GM21737 (cell line): ENCODE data around the gene YIPF3.
"Not testable (repeated sequence)": the region's sequence is repeated elsewhere in the genome, so short reads cannot be mapped to it uniquely, and the experiment has no call there.

Experiments
- ATAC-seq: cut with Tn5 transposase; IDR thresholded peaks from one replicate; pipeline ENCODE4 v1.9.1; 2021; ENCODE audit warnings: mild to moderate bottlenecking, moderate library complexity; ENCODE audit not compliant: unreplicated experiment

YIPF3 gene

DNA sequence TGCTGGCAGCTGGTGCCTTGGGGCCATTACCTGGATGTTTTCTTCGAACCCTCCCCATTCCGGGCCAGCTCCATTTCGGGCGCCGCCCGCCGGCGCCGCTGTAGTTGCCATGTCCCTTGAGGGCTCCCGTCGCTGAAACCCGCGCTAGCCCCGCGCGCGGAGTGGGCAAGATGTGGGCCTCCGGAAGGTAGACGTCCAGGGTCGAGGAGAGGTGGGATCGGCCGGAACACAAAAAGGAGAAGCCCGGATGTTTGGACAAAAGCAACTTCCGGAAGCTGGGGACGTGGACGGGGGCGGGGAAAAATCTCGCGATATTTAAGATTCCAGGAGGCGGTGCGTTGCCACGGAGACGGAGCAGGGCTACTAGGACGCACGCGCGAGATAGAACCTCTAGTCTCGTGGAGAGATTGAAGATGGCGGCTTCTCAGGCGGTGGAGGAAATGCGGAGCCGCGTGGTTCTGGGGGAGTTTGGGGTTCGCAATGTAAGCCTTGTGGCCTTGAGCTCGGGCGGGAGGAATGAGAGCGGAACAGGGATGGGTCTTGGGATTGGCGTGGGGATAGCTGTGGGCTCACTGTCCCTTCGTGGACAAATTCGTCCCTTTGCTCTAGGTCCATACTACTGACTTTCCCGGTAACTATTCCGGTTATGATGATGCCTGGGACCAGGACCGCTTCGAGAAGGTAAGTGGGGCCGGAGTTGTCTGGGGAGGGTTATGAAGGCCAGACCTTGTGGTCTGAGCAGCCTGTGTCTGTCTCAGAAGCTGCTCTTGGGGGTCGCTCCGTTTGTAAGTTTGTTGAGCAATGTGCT, at the start of gene YIPF3, which contains the start of gene POLR1C:
Gene YIPF3, minus strand, starts transcription at position 230 of the 808 bp plus-strand sequence. Its CDS starts 119 bp downstream, at position 111.
Gene POLR1C, plus strand, starts transcription at position 393 of the 808 bp plus-strand sequence. Its CDS starts 21 bp downstream, at position 414.
- peak; percentile 77 for ATAC-seq

DNA sequence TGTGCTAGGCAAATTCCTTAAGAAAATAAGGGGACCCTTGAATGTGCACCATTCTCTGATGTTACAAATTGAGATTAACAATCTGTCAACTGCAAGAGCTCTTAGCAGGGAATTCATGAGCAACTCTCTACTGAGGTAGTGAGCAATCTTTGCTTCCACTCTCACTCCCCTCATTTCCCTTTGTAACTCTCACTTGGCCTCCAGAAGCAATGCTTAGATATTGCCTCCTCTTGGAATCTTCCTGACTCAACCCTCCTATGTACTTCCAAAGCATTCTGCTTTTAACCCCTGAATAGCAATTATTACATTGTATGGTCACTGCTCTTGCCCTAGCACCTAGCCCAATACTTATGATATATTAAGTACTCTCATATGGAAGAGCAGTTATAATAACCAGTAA, 42.6 kb upstream of the YIPF3 start:
- ATAC-seq: no peak

DNA sequence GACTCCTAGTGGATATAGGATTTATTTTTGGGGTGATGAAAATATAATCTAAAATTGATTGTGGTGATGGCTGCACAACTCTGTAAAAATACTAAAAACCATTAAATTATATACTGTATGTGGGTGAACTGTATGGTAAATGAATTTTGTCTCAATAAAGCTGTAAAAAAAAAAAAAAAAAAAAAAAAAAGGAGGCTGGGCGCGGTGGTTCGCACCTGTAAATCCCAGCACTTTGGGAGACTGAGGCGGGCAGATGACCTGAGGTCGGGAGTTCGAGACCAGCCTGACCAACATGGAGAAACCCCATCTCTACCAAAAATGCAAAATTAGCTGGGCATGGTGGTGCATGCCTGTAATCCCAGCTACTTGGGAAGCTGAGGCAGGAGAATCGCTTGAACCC, 40.9 kb upstream of the YIPF3 start:
- ATAC-seq: not testable (repeated sequence)

DNA sequence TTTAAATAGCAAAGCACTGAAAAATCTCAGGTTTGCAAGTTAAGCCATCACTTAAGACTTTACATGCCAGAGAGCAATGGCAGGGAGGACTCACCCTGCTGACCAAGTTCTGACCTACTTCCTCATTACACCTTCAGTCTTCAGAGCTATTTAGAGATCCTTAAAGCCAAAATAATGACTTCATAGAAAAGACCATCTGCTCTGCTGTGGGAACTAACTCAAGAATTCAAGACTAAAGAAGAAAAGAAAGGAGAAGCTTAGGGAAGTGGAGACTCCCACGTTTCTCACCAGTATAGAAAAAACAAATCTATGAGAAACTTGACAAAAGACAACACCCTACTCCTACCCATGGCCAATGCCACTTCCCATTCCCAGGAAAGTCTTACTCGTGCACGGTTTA, 30.5 kb upstream of the YIPF3 start:
- no peak for ATAC-seq

DNA sequence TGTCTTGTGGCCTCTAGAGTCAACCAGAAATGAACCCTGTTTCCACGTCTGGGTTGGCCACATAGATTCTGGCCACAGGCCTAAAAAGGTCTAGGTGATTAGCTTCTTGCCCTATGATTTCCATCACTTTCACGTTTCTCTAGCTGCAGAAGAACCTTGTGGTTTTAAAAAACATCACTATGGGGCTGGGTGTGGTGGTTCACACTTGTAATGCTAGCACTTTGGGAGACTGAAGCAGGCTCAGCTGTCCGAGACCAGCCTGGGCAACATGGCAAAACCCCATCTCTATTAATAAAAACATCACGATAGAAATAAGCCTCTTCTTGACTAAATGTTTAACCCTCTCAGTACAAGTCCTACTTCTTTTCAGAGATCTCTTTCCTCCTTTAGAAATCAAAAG, 27.7 kb upstream of the YIPF3 start:
- no peak for ATAC-seq

DNA sequence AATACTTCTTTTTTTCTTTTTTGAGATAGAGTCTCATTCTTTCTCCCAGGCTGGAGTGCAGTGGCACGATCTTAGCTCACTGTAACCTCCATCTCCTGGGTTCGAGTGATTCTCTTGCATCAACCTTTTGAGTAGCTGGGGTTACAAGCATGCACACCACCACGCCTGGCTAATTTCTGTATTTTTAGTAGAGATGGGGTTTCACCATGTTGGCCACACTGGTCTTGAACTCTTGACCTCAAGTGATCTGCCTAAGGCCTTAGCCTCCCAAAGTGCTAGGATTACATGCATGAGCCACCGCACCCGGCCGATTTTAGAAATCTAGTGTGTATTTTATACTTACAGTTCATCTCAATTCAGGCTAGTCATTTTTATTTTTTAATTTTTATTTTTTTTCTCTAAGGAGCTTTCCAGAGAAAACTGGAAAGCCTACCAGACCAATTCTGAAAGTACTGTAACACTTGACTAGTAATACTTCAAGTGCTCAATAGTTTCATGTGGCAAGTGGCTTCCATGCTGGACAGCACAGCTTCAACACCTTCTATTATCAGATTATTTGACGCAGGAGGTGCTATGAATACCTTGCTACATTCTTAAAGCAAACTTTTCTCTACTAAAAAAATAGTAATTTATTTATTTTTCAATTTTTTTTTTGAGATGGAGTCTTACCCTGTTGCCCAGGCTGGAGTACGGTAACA, 25.2 kb upstream of the YIPF3 start:
- ATAC-seq: no peak

DNA sequence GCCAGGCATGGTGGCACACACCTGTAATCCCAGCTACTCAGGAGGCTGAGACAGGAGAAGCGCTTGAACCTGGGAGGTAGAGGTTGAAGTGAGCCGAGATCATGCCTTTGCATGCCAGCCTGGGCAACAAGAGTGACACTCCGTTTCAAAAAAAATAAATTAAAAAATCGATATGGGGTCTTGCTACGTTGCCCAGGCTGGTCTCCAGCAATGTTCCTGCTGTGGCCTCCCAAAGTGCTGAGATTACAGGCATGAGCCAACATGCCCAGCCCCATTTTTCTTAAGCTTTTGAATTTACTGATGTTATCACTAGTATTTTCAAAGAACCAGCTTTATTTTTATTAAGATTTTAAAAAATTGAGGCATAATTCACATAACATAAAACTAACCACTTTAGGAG, 23.8 kb upstream of the YIPF3 start:
- ATAC-seq: no peak

DNA sequence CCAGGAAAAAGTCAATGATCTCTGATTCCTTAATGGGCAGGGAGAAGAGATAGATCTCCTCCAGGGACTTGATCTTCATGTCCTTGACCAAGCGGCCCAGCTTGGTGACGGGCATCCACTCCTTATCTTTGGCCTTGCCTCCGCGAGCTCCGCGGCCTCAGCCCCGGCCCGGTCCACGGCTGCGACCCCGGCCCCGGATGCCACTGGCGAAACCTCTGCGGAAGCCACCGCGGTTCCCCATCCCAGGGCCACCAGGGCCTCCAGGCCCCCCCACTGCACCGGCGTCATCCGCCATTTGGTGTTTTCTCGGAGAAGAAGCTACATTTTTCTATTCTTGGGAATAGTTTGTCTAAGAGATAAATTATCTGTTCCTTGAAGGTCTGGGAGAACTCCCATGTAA, 22.7 kb upstream of the YIPF3 start:
- ATAC-seq: not testable (repeated sequence)

DNA sequence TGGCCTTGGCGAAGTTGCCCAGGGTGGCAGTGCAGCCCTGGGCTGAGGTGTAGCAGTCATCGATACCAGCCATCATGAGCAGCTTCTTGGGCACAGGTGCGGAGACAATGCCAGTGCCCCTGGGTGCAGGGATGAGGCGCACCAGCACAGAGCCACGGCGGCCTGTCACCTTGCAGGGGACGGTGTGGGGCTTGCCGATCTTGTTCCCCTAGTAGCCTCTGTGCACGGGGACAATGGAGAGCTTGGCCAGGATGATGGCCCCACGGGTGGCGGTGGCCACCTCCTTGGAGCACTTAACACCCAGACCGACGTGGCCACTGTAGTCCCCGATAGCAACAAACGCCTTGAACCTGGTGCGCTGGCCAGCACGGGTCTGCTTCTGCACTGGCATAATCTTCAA, 22.3 kb upstream of the YIPF3 start:
- not testable (repeated sequence) for ATAC-seq

DNA sequence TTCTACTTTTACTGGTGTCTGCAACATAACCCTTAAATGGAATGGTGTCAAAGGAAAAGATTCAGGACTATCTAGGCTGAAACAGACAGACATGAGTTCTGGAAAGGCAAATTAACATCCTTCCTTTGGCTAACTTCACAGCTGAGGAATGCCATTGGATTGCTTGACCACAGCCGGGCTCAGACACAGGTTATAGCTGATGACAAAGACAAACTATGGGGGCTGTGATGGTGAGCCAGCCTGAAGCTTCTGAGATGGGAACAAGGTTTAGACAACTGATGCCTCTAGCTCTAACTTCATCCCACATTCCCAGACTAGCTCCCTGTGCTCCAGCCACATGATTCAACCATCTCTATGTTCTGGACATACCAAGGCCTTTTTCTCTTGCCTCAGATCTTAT, 15.5 kb upstream of the YIPF3 start:
- ATAC-seq: no peak

DNA sequence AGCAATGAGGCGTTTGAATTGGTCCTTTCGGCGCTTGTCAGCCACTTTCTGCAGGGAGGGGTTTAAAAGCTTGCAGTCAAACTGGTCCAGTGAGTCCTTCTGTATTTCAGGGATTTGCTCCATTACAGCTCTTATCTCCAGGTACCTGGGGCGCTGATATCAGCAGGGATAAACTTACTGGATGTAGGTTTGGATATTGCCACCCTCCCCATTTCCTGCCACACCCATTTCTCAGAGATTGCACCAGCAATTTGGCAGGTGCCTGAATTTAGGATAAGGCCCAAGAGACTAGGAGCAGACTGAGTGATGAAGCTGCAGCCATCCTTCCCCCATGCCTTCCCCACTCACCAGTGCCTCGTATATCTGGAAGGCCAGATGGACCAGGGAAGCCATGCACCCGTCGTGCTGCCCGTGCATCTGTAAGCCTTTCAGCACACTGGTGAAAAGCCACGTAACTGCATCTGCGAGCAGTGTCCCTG, 7.8 kb upstream of the YIPF3 start:
- ATAC-seq: no peak

DNA sequence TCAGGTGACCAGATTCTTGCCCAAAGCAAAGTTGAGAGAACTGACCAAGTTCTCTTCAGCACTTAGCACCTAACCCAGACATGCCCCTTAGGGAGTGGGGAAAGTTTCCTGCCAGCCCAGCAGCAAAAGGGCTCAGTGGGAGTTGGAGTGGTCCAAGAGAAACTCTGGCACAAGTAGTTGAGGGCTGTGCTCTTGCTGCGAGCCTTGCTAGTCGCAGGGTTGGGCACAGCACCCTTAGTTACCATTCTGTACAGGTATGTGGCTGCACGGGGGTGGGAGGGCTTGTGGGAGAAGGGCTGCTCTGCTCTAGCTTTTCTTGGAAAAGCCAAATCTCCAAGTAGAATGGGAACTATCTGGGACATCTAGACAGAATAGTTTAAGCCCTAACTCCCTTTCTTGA, 6.6 kb upstream of the YIPF3 start:
- ATAC-seq: no peak

DNA sequence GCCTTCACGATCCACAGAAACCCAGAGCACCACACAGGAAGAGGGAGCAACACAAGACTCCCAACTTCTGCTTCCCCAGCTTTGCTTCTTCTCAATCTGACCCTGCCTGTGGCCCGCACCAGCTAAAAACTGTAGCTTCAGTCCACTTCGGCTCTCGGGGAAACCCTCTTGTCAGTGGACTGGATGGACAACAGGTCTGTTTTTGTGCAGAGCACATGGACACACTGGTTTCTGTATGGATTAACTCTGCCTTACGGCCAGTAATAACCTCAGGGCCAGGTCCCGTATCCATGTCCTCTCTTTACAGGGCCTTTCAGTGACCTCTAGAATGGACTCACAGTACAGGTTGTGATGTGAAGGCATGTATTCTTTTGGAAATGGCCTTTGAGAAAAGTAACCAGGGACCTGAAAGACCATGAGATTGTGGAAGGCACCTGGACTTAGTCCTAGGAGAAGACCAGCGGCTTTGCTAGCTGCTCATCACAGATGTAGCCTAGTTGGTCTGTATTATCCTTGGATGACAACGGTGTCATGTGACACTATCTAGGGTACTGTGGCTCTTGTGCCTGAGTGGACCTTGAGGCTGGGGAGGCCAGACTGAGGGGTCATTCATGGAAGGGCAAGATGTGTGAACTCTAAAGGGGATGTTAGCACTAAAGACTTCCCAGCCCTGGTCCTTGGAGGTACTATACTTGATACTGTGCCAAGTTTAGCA, 6.0 kb upstream of the YIPF3 start:
- ATAC-seq: no peak

DNA sequence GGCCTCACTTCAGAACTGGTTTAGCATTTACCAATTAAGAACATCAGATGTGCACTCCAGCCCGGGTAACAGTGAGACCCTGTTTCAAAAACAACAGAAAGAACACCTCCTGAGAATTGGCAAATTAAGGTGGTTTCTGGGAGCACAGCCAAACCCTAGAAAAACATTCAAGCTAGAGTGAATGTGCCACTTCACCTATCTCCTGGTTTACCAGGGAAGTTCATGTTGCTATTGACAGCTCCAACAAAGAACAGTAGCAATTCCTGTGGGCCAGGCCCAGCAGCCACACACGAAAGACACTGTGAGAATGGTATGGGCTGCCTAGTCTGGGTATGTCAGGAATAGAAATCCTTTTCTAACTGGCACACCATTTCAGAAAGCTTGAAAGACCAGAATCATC, 5.1 kb upstream of the YIPF3 start:
- no peak for ATAC-seq

DNA sequence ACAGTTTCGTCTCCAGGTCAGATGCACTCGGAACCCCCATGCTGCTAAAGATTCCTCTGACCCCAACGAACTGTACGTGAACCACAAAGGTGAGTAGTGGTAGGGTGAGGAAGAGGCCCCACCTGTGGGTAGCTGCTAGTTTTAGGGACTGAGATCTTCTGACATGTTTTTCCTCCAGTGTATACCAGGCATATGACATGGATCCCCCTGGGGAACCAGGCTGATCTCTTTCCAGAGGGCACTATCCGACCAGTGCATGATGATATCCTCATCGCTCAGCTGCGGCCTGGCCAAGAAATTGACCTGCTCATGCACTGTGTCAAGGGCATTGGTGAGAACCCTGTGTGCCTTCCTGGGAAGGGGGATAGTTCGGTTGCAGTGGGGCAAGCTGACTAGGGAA, 3.4 kb upstream of the YIPF3 start:
- no peak for ATAC-seq

DNA sequence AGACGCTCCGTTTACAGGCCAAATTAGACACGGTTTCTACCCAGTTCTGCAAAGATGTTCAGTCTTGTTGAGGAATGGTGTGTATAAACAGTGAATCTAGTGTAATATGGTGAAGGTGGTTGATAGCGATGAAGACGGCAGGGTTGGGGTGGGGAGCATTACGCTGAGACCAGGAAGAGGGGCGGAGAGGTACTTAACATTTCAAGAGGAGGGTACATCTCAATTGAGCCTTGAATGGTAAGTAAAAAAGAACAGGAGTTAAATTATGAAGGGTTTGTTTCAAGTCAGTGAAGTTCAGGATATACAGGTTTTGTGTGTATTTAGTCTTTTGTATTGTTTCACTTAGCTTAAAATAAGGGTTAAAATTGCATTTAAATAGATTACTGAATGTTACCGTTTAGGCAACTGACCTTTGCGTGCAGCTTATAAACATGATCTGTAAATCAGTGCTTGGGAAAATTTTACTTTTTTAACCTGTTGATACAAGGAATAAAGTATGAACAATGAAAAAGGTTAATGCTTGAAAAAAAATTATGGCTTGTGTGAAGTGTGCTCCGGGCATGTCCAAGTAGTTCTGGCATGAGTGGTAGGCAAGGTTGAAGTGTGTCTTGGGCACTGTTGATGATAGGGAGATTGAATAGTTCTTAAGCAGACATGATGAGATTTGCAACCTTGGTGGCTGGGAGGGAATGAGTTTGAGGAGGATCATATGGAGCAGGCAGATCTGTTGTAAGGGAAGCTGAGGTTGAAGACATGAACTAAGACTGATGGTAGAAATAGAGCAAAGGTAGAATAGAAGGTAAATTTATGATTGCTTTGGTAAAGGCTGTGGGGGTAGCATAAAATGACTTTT, 1.0 kb upstream of the YIPF3 start:
- no peak for ATAC-seq

DNA sequence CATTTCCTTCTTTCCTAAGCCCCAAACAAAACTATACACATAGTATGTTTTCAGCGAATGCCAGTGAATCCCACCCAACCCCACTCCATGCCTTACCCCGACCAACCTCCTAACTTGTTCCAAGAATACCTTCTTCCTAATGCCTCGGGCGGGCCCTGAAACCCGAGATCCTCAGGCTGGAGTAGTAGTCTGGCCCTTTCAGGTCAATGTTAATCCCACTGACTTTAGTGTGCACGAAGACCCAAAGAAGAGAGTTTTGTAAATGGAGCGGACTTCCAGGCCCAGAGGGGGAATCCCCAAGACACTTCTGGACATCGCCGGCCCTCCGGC, 394 bp downstream of the YIPF3 start:
- no peak for ATAC-seq

DNA sequence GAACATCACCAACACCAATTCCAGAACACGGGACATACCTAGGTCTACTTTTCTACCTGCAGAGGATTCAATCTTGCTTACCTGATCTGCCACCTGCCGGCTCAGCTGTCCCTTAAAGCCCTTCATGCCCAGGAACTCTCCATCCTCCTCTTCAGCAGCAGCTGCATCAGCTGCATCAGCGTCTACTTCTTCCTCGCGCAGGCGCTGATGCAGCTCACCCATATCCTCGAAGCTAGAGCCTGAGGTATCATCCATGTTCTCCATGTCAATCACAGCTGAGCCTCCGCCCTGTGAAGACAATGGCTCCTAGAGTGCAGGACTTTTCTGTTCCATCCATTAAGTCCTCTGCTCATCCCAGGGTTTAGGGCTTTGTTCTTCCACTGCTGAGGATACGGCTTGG, 918 bp downstream of the YIPF3 start:
- no peak for ATAC-seq

DNA sequence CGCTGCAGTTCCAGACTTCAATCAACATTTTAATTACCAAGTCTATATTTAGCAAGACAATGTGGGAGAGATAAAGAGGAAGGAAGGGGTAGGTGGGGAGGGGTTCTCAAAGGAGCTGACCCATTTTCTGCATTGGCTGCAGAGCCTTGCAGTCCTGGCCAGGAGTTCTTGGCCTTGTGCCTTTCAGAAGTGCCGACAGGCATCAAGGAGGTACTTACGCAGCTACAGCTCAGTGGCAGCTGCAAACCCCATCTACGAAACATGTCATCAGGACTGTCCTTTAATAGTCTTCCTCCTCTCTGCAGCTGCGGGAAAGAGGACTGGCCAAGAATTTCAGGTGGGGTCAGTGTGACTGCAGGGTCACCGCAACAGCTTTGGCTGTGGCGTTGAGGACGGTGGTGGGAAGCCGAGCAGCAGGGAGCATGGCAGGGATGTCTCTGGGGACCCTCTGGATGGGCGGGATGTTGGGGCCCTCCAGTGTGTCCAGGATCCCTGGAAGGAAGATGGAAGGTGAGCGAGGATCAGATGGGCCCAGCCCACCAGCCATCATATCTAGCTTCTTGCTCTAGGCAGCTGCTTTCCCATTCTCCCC, 4.8 kb downstream of the YIPF3 start:
- ATAC-seq: no peak

DNA sequence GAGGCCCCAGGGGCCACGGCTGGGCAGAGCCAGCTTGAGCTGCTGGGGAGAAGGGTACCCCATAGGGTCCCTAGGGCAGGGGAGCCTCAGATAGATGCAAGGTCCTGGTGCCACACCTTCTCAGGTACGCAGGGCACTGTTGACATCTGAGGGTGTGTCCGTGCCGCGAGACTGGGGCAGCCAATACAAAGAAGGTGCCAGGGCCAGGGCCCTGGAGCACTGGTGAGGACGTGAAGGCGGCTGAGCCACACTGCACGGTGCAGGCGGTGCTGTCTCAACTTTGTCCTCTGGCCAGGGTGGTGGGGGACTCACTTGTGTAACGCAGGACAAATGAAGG, 5.9 kb downstream of the YIPF3 start:
- no peak for ATAC-seq
